Gastrocnemius medialis (tissue), 4 donors: ENCODE results near the gene RBKS. TPM values are rescaled to one million over a fixed set of nuclear protein-coding genes. Genes with fewer than 3 reads are reported as not detected.
"Not testable (repeated sequence)": the region's sequence is repeated elsewhere in the genome, so short reads cannot be mapped to it uniquely, and the experiment has no call there.

Source experiments
- ATAC-seq, 2 donors: fragments of 150-250 bp; one replicate each; pipeline ENCODE4 v1.9.1; 2016
- DNase-seq, 2 donors: peaks; one replicate each; pipeline ENCODE4 v3.0.0-alpha.2; 2019
- H3K27ac ChIP-seq, 4 donors: fragments of 200-600 bp; sonication (generic); 1 replicate in 1 of 4; 2 replicates in 3 of 4; pipeline ENCODE4 v1.5.1; 2016 to 2018; ENCODE audit warnings: mild to moderate bottlenecking in 2 of 4, moderate library complexity in 1 of 4
- H3K27me3 ChIP-seq, 3 donors: fragments of 200-600 bp; sonication (generic) in 2 of 3; 1 replicate in 1 of 3; 2 replicates in 2 of 3; pipeline versions ENCODE4 v1.5.1 to v1.6.0; 2016 to 2019; ENCODE audit warnings: mild to moderate bottlenecking in 1 of 3, moderate library complexity in 1 of 3
- H3K36me3 ChIP-seq, 2 donors: fragments of 200-600 bp; sonication (generic) in 1 of 2; one replicate each; pipeline ENCODE4 v1.5.1; 2017 to 2018
- H3K4me1 ChIP-seq, 2 donors: fragments of 200-600 bp; sonication (generic) in 1 of 2; one replicate each; pipeline ENCODE4 v1.5.1; 2016 to 2017; ENCODE audit warnings: mild to moderate bottlenecking in 2 of 2
- H3K4me3 ChIP-seq, 4 donors: fragments of 200-600 bp; sonication (generic) in 3 of 4; 1 replicate in 1 of 4; 2 replicates in 3 of 4; pipeline ENCODE4 v1.5.1; 2016 to 2019; ENCODE audit warnings: mild to moderate bottlenecking in 2 of 4
- H3K9me3 ChIP-seq, 3 donors: fragments of 200-600 bp; sonication (generic) in 2 of 3; 1 replicate in 1 of 3; 2 replicates in 2 of 3; pipeline ENCODE4 v1.5.1; 2016 to 2019
- CTCF ChIP-seq, 5 experiments: fragments of 450-650 bp in 3 of 5; fragments of 200-600 bp in 2 of 5; sonication (generic) in 2 of 5; IDR thresholded peaks in 4 of 5; conservative IDR thresholded peaks in 1 of 5; 1 replicate in 4 of 5; 2 replicates in 1 of 5; pipeline ENCODE4 v1.5.1; 2016 to 2019; ENCODE audit warnings: antibody characterized with exemption in 5 of 5, mild to moderate bottlenecking in 3 of 5, moderate library complexity in 3 of 5
- POLR2A ChIP-seq, 2 donors: fragments of 450-650 bp; IDR thresholded peaks; one replicate each; pipeline ENCODE4 v1.6.1; 2017; ENCODE audit warnings: antibody characterized with exemption in 2 of 2, mild to moderate bottlenecking in 2 of 2, moderate library complexity in 2 of 2
- in situ Hi-C, 4 donors: fragments of 200-750 bp; cut with MboI; loops; one replicate each; pipeline versions ENCODE4 v1.15.0 to v1.8.0; 2017; ENCODE audit warnings: low sequenced_read_pairs in 4 of 4
- intact Hi-C: fragments of 100-400 bp; cut with DNase I; formaldehyde crosslinking; loops from one replicate; pipeline ENCODE4 v1.15.1; 2023; ENCODE audit warnings: low total_unique reads
- total RNA-seq, 4 donors: library from RNA; depleted of rRNA; stranded (reverse); fragments of >200 nt; gene quantifications; one replicate each; pipeline versions ENCODE4 v1.1.0 to v1.2.3, GENCODE V29; 2016

Gene RBKS
- total RNA-seq, 4 donors from 2014 or later = 0.41 to 5.4 (median 3.0) TPM

DNA sequence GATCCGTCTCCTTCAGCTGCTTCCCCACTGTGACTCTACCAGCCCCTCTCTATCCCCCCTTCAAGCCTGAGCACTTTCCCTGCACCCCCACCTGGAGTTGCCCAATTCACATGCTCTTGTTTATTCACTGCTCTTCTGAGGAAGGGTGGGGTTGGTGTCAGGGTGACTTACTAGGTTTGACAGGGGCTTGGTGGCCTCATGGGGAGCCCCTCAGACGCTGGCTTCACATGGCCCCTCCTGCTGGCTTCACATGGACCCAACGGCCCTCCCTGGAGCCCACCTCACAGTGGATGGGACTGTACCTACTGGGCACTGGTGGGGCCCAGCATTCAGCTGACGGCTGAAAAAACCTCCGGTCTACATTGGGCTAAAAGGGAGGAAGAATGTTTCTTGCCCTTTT is 135.4 kb downstream of the RBKS start:
- DNase-seq (no peak), ATAC-seq (no peak)
- TF ChIP-seq CTCF (IDR thresholded peaks at IDR 0.05 in 4 of 5, conservative IDR thresholded peaks at IDR 0.05 in 1 of 5) (no peak), POLR2A (IDR thresholded peaks at IDR 0.05) (no peak)
- no peaks in the 10 kb centered on the region for H3K36me3 ChIP-seq
- in situ Hi-C loops (loop anchor here in 1 of 4 donors (10.0 kb wide), 1 partner anchor 700 kb away; no protein-coding TSS in a partner anchor), intact Hi-C loops (loop anchor here (1.0 to 2.0 kb wide), 2 partner anchors 68 to 698 kb away; no protein-coding TSS in a partner anchor)
- H3K9me3 ChIP-seq = no peaks in the 10 kb centered on the region
- no peak overlapping the region for H3K4me3 ChIP-seq
- H3K27me3 ChIP-seq = no peaks in the 10 kb centered on the region
- H3K4me1 ChIP-seq = peaks cover 7 to 15% of the 10 kb centered on the region in 2 donors
- no peak overlapping the region for H3K27ac ChIP-seq

DNA sequence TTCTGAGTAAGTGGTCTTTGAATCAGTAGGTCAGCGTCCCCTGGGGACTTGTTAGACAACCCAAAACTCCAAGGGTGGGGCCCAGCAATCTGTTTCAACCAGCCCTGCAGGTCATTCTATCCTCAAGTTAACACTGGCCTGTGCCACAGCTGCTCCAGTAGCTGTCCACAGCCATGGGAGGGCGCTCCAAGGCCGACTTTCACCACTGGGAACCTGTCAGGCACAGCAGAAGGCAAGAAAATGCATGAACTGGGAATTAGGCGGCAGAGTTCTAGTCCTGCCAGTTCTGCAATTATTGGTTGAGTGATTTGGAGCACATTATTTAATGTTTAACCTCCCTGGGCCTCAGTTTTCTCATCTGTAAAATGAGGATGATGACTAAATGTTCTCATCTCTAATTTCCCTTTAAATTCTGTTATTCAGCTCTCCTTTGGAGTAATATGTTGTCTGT is 136.0 kb downstream of the RBKS start:
- intact Hi-C loops = loop anchor here (1.0 to 2.0 kb wide), 2 partner anchors 69 to 699 kb away; no protein-coding TSS in a partner anchor
- ATAC-seq (peak; percentile 84 to 92), DNase-seq (peak; percentile 63 to 76)
- no peak for TF ChIP-seq POLR2A (IDR thresholded peaks at IDR 0.05)
- TF ChIP-seq CTCF (IDR thresholded peaks at IDR 0.05 in 4 of 5, conservative IDR thresholded peaks at IDR 0.05 in 1 of 5) = peak; percentile 82 to 91 (median 86)
- in situ Hi-C loops = loop anchor here in 1 of 4 donors (10.0 kb wide), 1 partner anchor 701 kb away; no protein-coding TSS in a partner anchor
- H3K9me3 ChIP-seq = no peaks in the 10 kb centered on the region
- no peak overlapping the region for H3K27ac ChIP-seq
- H3K4me3 ChIP-seq = no peak overlapping the region
- H3K27me3 ChIP-seq = no peaks in the 10 kb centered on the region
- peaks cover 7 to 9% of the 10 kb centered on the region in 2 donors for H3K4me1 ChIP-seq
- no peaks in the 10 kb centered on the region for H3K36me3 ChIP-seq

- Histone ChIP-seq H3K36me3 (no peaks in the 10 kb centered on the region), H3K9me3 (no peaks in the 10 kb centered on the region), H3K4me1 (peaks cover 7 to 9% of the 10 kb centered on the region in 2 donors), H3K4me3 (no peak overlapping the region), H3K27ac (no peak overlapping the region), H3K27me3 (no peaks in the 10 kb centered on the region)
- intact Hi-C loops (no loop called here), in situ Hi-C loops (loop anchor here in 1 of 4 donors (10.0 kb wide), 1 partner anchor 702 kb away; no protein-coding TSS in a partner anchor)
- no peak for ATAC-seq
- TF ChIP-seq POLR2A (IDR thresholded peaks at IDR 0.05) (no peak), CTCF (IDR thresholded peaks at IDR 0.05 in 4 of 5, conservative IDR thresholded peaks at IDR 0.05 in 1 of 5) (no peak)
- no peak for DNase-seq
Measured at GRCh38 chr2:27752551-27753237, 137.5 kb downstream of the RBKS start.

DNA sequence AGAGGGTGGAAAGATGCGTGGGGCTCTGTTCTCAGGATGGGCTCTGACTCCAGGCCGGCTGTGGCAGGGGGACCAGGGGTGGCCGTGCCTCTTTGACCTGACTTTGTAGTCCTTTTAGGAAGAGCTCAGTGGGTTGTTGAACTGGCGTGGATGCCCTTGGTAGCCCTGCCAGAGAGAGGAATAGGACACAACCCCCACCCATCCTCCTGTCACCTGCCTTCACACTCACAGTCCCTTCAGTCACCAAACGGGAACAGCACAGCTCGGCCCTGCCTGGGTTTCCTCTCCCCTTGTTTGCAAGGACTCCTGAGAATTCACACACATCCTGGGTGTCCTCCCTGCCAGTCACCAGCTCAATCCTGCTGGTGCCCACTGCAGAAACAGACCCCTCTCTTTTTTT is 138.8 kb downstream of the RBKS start:
- Histone ChIP-seq H3K27me3 (no peaks in the 10 kb centered on the region), H3K36me3 (no peaks in the 10 kb centered on the region), H3K27ac (no peak overlapping the region), H3K4me3 (no peak overlapping the region), H3K4me1 (no peaks in the 10 kb centered on the region), H3K9me3 (no peaks in the 10 kb centered on the region)
- DNase-seq (no peak), ATAC-seq (no peak)
- no peak for TF ChIP-seq POLR2A (IDR thresholded peaks at IDR 0.05)
- no peak for TF ChIP-seq CTCF (IDR thresholded peaks at IDR 0.05 in 4 of 5, conservative IDR thresholded peaks at IDR 0.05 in 1 of 5)
- in situ Hi-C loops (loop anchor here in 1 of 4 donors (10.0 kb wide), 1 partner anchor 703 kb away; no protein-coding TSS in a partner anchor), intact Hi-C loops (no loop called here)

GRCh38 chr2:27748803-27749554 is 141.2 kb downstream of the RBKS start:
- H3K27ac ChIP-seq, H3K4me3 ChIP-seq, H3K27me3 ChIP-seq, H3K36me3 ChIP-seq, ATAC-seq, in situ Hi-C loops, H3K9me3 ChIP-seq, DNase-seq, H3K4me1 ChIP-seq, intact Hi-C loops: not testable (repeated sequence)
